Tibial nerve (tissue), 4 donors: ENCODE data around the gene P2RX7.

Experiments
- CTCF ChIP-seq, 5 experiments: fragments of 200-600 bp in 3 of 5; fragments of 450-650 bp in 2 of 5; sonication (generic) in 3 of 5; IDR thresholded peaks; one replicate each; pipeline ENCODE4 v1.5.1; 2016 to 2019; ENCODE audit warnings: antibody characterized with exemption in 5 of 5, mild to moderate bottlenecking in 3 of 5, moderate library complexity in 2 of 5
- EP300 ChIP-seq, 2 donors: sonication (generic); formaldehyde crosslinking; IDR thresholded peaks; one replicate each; pipeline ENCODE4 v1.6.1; 2017; ENCODE audit warnings: antibody characterized with exemption in 2 of 2, mild to moderate bottlenecking in 1 of 2
- POLR2A ChIP-seq, 2 donors: fragments of 450-650 bp; IDR thresholded peaks; one replicate each; pipeline ENCODE4 v1.6.1; 2017; ENCODE audit warnings: antibody characterized with exemption in 2 of 2, mild to moderate bottlenecking in 2 of 2, moderate library complexity in 2 of 2

GRCh38 chr12:121131941-121132341 lies 735 bp upstream of the P2RX7 start:
- TF ChIP-seq CTCF (IDR thresholded peaks at IDR 0.05) (no peak), EP300 (IDR thresholded peaks at IDR 0.05) (no peak), POLR2A (IDR thresholded peaks at IDR 0.05) (no peak)
